Sigmoid colon (tissue), 7 donors: ENCODE data around the gene GABBR2. TPM values are rescaled to one million over a fixed set of nuclear protein-coding genes. Genes with fewer than 3 reads are reported as not detected.

Source experiments
- DNase-seq: peaks from one replicate; pipeline ENCODE4 v3.0.0-alpha.2; 2019
- H3K27ac ChIP-seq, 4 donors: fragments of 200-600 bp; sonication (generic); one replicate each; pipeline ENCODE4 v1.5.1; 2016 to 2019; ENCODE audit warnings: mild to moderate bottlenecking in 1 of 4
- H3K27me3 ChIP-seq, 3 donors: fragments of 200-600 bp; sonication (generic); one replicate each; pipeline ENCODE4 v1.5.1; 2019; ENCODE audit warnings: mild to moderate bottlenecking in 1 of 3
- H3K36me3 ChIP-seq, 4 donors: fragments of 200-600 bp; sonication (generic); one replicate each; pipeline ENCODE4 v1.5.1; 2016 to 2019
- H3K4me1 ChIP-seq, 4 donors: fragments of 200-600 bp; sonication (generic); one replicate each; pipeline ENCODE4 v1.5.1; 2017 to 2019
- H3K4me3 ChIP-seq, 4 donors: fragments of 200-600 bp; sonication (generic); one replicate each; pipeline ENCODE4 v1.5.1; 2017 to 2019; ENCODE audit warnings: mild to moderate bottlenecking in 2 of 4, moderate library complexity in 1 of 4
- H3K9me3 ChIP-seq, 4 donors: fragments of 200-600 bp in 3 of 4; sonication (generic) in 3 of 4; one replicate each; pipeline versions ENCODE4 v1.5.1 to v1.6.1; 2013 to 2019
- EP300 ChIP-seq, 4 donors: sonication (generic); formaldehyde crosslinking; IDR thresholded peaks; one replicate each; pipeline ENCODE4 v1.6.1; 2017; ENCODE audit warnings: antibody characterized with exemption in 4 of 4
- POLR2A ChIP-seq, 2 donors: fragments of 450-650 bp; IDR thresholded peaks; one replicate each; pipeline ENCODE4 v1.6.1; 2016; ENCODE audit warnings: antibody characterized with exemption in 2 of 2, mild to moderate bottlenecking in 2 of 2, moderate library complexity in 2 of 2
- POLR2AphosphoS5 ChIP-seq, 4 donors: sonication (generic); formaldehyde crosslinking; IDR thresholded peaks; one replicate each; pipeline ENCODE4 v1.6.1; 2017; ENCODE audit warnings: antibody characterized with exemption in 4 of 4
- WGBS, 2 donors: extraction: QIAGEN DNeasy Blood & Tissue Kit; methylation state at CpG; one replicate each; pipeline ENCODE4 v1.1.7; 2013; 5-methylcytosine and 5-hydroxymethylcytosine counted together
- intact Hi-C: fragments of 100-400 bp; cut with DNase I; formaldehyde crosslinking; loops from one replicate; pipeline ENCODE4 v1.15.1; 2023
- polyA plus RNA-seq, 3 donors: library from polyadenylated mRNA; stranded (reverse); fragments of 200-250 nt; gene quantifications; one replicate each; pipeline ENCODE4 v1.2.3, GENCODE V29; 2013
- total RNA-seq, 4 donors: library from RNA; depleted of rRNA; stranded (reverse); fragments of >200 nt; gene quantifications; one replicate each; pipeline ENCODE4 v1.1.0, GENCODE V29; 2016
- TF ChIP-seq, protein P1 (sequence below), 4 experiments: fragments of 450-650 bp in 3 of 4; fragments of 200-600 bp in 1 of 4; IDR thresholded peaks; one replicate each; pipeline ENCODE4 v1.5.1; 2016 to 2019; ENCODE audit warnings: antibody characterized with exemption in 4 of 4, mild to moderate bottlenecking in 3 of 4, moderate library complexity in 2 of 4
- donor health status: healthy with polysubstance abuse.
- donor health status: Bipolar disorder and iron deficiency.
- donor health status: healthy.

The GABBR2 gene
- total and polyA plus RNA-seq, 7 donors = under 0.01 to 0.04 (median under 0.01) TPM; not detected in 4

DNA sequence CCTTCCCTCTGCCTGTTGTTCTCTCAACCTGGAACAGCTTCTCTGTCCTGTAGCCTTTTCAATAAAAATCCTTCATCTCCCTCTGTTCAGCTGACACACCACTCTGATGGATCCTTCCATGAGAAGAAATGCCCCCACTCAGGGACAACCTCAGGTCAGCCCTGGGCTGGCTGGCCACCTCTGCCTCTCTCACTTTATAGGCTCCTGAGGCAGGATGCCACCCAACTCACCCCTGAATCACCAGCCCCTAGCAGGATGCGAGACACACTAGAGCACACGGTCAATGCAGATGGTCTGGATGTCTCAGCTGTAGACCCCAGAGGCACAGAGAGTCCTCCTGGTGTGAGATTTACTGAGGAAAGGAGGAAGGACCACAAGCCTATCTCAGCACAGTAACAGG lies 93.8 kb downstream of the GABBR2 start:
- Histone ChIP-seq H3K4me3 (no peak overlapping the region), H3K27me3 (no peaks in the 10 kb centered on the region), H3K36me3 (no peaks in the 10 kb centered on the region), H3K27ac (no peak overlapping the region), H3K4me1 (no peaks in the 10 kb centered on the region), H3K9me3 (no peaks in the 10 kb centered on the region)
- TF ChIP-seq POLR2A (IDR thresholded peaks at IDR 0.05) (no peak), POLR2AphosphoS5 (IDR thresholded peaks at IDR 0.05) (no peak), EP300 (IDR thresholded peaks at IDR 0.05) (no peak)
- TF ChIP-seq, protein P1, sequence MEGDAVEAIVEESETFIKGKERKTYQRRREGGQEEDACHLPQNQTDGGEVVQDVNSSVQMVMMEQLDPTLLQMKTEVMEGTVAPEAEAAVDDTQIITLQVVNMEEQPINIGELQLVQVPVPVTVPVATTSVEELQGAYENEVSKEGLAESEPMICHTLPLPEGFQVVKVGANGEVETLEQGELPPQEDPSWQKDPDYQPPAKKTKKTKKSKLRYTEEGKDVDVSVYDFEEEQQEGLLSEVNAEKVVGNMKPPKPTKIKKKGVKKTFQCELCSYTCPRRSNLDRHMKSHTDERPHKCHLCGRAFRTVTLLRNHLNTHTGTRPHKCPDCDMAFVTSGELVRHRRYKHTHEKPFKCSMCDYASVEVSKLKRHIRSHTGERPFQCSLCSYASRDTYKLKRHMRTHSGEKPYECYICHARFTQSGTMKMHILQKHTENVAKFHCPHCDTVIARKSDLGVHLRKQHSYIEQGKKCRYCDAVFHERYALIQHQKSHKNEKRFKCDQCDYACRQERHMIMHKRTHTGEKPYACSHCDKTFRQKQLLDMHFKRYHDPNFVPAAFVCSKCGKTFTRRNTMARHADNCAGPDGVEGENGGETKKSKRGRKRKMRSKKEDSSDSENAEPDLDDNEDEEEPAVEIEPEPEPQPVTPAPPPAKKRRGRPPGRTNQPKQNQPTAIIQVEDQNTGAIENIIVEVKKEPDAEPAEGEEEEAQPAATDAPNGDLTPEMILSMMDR (IDR thresholded peaks at IDR 0.05) = no peak
- WGBS, 2 donors = 85 to 88% methylated on average over 2 of the region's 2 CpGs
- no peak for DNase-seq
- intact Hi-C loops = no loop called here

DNA sequence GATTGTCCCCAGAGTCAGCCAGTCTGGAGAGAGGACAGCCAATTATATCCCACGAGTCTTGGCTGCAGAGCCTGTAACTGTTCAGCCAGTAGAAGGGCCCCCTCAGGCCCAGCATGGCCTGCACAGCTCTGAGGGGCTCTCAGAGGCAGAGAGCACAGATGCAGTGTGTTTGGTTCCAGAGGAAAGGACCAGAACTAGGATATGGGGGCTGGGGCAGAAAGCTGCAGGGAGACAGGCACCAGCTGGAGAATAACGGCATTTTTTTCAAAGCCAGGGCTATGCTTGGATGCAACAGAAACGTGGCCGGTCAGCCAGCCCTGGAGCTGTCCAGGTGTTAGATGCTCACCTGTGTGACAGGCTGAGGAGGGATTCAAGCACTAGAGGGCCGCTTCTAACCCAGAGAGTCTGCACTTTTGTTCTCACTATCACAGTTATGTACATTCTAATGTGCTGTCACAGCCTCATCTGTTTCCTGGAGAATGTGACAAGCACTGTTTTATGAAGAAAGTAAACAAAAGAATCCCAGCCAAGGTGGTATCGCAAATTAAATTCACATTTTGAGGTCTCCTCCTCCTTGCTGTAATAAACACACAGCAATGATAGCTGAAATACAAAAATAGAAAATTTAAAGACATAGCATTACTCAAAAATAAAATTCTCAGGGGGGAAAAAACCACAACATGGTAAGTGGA lies 96.5 kb downstream of the GABBR2 start:
- WGBS, 2 donors = 29 to 45% methylated on average over 6 of the region's 6 CpGs
- intact Hi-C loops = no loop called here

DNA sequence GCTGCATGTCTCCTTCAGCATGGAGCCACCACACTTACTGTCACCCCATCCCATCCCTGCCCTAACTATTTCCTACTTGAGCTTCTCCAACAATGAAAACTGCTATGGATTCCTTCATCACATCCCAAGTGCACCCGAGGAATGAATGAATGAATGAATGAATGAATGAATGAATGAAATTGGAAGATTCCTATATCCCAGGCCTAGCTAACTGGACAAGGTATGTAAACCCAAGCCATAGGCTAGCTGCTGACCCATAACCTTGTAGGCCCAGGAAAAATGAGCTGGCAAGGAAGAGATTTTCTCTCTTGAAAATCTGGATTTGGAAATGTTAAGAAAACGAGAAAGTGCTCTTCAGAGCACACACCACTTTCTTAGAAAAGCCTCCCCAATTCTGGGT lies 97.4 kb downstream of the GABBR2 start:
- no peaks in the 10 kb centered on the region for H3K36me3 ChIP-seq
- 71 to 72% methylated on average over 2 of the region's 2 CpGs for WGBS, 2 donors
- no peak for DNase-seq

More for the DNA sequence above, 96.5 kb downstream of the GABBR2 start:
- H3K4me3 ChIP-seq = no peak overlapping the region
- TF ChIP-seq EP300 (IDR thresholded peaks at IDR 0.05) = no peak
- TF ChIP-seq POLR2AphosphoS5 (IDR thresholded peaks at IDR 0.05) = no peak
- TF ChIP-seq, protein P1 (IDR thresholded peaks at IDR 0.05) = no peak
- no peak for TF ChIP-seq POLR2A (IDR thresholded peaks at IDR 0.05)
- H3K27ac ChIP-seq = no peak overlapping the region
- no peaks in the 10 kb centered on the region for H3K9me3 ChIP-seq
- H3K27me3 ChIP-seq = no peaks in the 10 kb centered on the region
- no peak for DNase-seq
- no peaks in the 10 kb centered on the region for H3K36me3 ChIP-seq
- H3K4me1 ChIP-seq = no peaks in the 10 kb centered on the region

DNA sequence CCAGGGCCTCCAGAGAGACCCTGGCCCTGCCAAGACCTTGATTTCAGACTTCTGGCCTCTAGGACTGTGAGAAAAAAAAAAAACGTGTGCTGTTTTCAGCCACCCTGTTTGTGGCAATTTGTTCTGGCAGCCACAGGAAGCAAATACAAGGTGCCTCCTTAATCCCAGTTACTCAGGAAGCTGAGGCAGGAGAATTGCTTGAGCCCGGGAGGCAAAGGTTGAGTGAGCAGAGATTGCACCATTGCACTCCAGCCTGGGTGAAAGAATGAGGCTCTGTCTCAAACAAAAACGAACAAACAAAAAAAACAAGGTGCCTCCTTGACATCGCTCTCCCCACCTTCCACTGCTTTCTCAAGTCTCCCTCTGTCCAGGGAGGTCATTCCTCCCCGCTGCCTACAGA lies 98.0 kb downstream of the GABBR2 start:
- no peaks in the 10 kb centered on the region for H3K27me3 ChIP-seq
- intact Hi-C loops = no loop called here
- H3K36me3 ChIP-seq = no peaks in the 10 kb centered on the region
- H3K27ac ChIP-seq = no peak overlapping the region
- no peak for DNase-seq
- no peak for TF ChIP-seq POLR2A (IDR thresholded peaks at IDR 0.05)
- TF ChIP-seq EP300 (IDR thresholded peaks at IDR 0.05) = no peak
- TF ChIP-seq, protein P1 (IDR thresholded peaks at IDR 0.05) = no peak
- H3K4me3 ChIP-seq = no peak overlapping the region
- H3K4me1 ChIP-seq = no peaks in the 10 kb centered on the region
- 45 to 62% methylated on average over 5 of the region's 5 CpGs for WGBS, 2 donors
- H3K9me3 ChIP-seq = no peaks in the 10 kb centered on the region

More for the DNA sequence above, 97.4 kb downstream of the GABBR2 start:
- intact Hi-C loops = no loop called here
- H3K4me1 ChIP-seq = no peaks in the 10 kb centered on the region
- TF ChIP-seq EP300 (IDR thresholded peaks at IDR 0.05) = no peak
- TF ChIP-seq POLR2A (IDR thresholded peaks at IDR 0.05) = no peak
- no peaks in the 10 kb centered on the region for H3K9me3 ChIP-seq
- no peak overlapping the region for H3K4me3 ChIP-seq
- H3K27me3 ChIP-seq = no peaks in the 10 kb centered on the region
- H3K27ac ChIP-seq = no peak overlapping the region

DNA sequence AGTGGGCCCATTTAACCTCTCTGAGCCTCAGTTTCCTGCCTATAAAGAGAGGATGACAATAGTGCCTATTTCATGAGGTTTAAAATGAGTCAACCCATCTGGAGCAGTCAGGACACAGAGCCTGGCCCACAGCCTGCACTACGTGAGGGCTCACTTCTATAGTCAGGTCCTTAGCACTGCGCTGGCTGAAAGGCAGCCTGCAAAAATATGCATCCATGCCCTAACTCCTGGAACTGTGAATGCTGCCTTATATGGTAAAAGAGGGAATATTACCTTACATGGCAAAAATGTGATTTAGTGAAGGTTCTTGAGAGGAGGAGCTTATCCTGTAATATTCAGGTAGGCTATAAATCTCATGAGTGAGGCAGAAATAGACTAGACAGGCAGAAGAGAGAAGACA lies 98.5 kb downstream of the GABBR2 start:
- 91% methylated on average over 2 of the region's 2 CpGs for WGBS, 2 donors
- no peak overlapping the region for H3K27ac ChIP-seq
- H3K27me3 ChIP-seq = no peaks in the 10 kb centered on the region
- DNase-seq = no peak
- no peaks in the 10 kb centered on the region for H3K9me3 ChIP-seq
- no peak overlapping the region for H3K4me3 ChIP-seq
- intact Hi-C loops = no loop called here
- no peaks in the 10 kb centered on the region for H3K36me3 ChIP-seq
- no peaks in the 10 kb centered on the region for H3K4me1 ChIP-seq
- TF ChIP-seq, protein P1 (IDR thresholded peaks at IDR 0.05) = no peak
- TF ChIP-seq POLR2A (IDR thresholded peaks at IDR 0.05) (no peak), POLR2AphosphoS5 (IDR thresholded peaks at IDR 0.05) (no peak), EP300 (IDR thresholded peaks at IDR 0.05) (no peak)
